Caco-2 (cell line): ENCODE data around the gene RAB3IL1. TPM values are rescaled to one million over a fixed set of nuclear protein-coding genes. Genes with fewer than 3 reads are reported as not detected.

Experiments used
- BruUV-seq: library from RNA; stranded (reverse); fragments of 400-500 nt; replicated peaks from 2 replicates; lab custom pipeline; 2021; lab: Mats Ljungman, UMichigan
- CTCF ChIA-PET: fragments of 300-600 bp; sonication (Branson Sonifier 250); formaldehyde crosslinking; loops from one replicate; lab custom pipeline; 2022; ENCODE audit warnings: antibody characterized with exemption; lab: Charles Lee
- POLR2A ChIA-PET: fragments of 300-600 bp; sonication (Branson Sonifier 250); formaldehyde crosslinking; loops from one replicate; lab custom pipeline; 2022; ENCODE audit warnings: antibody characterized with exemption; lab: Charles Lee
- DNase-seq, 2 experiments: peaks; one replicate each; pipeline versions ENCODE4 v3.0.0 to v3.0.0-alpha.2; 2020 to 2022
- H3K27me3 ChIP-seq: replicated peaks from 2 replicates; pipeline ENCODE4 v1.6.0; 2011; ENCODE audit warnings: low read length; ENCODE audit not compliant: control insufficient read depth, insufficient read depth
- H3K36me3 ChIP-seq: 2 replicates; pipeline ENCODE4 v1.5.1; 2011; ENCODE audit warnings: low read length; ENCODE audit not compliant: control insufficient read depth, insufficient read depth
- H3K4me1 ChIP-seq: fragments of 250-450 bp; sonication (Bioruptor Pico); 2 replicates; pipeline ENCODE4 v1.5.1; 2020; ENCODE audit warnings: mild to moderate bottlenecking
- H3K4me3 ChIP-seq: 2 replicates; pipeline ENCODE4 v1.5.1; 2011; ENCODE audit warnings: low read depth, mild to moderate bottlenecking, control low read depth, low read length
- H3K9me3 ChIP-seq: fragments of 250-450 bp; sonication (Bioruptor Pico); 2 replicates; pipeline ENCODE4 v1.5.1; 2020; ENCODE audit warnings: mild to moderate bottlenecking, moderate library complexity
- H3K27ac Mint-ChIP-seq: one replicate; pipeline ENCODE4 v1.8.0; 2022; ENCODE audit warnings: mixed read lengths; ENCODE audit not compliant: unreplicated experiment
- H3K27me3 Mint-ChIP-seq: one replicate; pipeline ENCODE4 v1.8.0; 2022; ENCODE audit warnings: mixed read lengths; ENCODE audit not compliant: insufficient read depth, unreplicated experiment
- H3K36me3 Mint-ChIP-seq: one replicate; pipeline ENCODE4 v1.8.0; 2022; ENCODE audit warnings: mild to moderate bottlenecking, mixed read lengths; ENCODE audit not compliant: insufficient read depth, unreplicated experiment
- H3K4me1 Mint-ChIP-seq: one replicate; pipeline ENCODE4 v1.8.0; 2022; ENCODE audit warnings: low read depth, mixed read lengths; ENCODE audit not compliant: unreplicated experiment
- H3K4me3 Mint-ChIP-seq: one replicate; pipeline ENCODE4 v1.8.0; 2022; ENCODE audit warnings: mild to moderate bottlenecking, moderate library complexity, mixed read lengths; ENCODE audit not compliant: unreplicated experiment
- H3K9me3 Mint-ChIP-seq: one replicate; pipeline ENCODE4 v1.8.0; 2022; ENCODE audit warnings: mixed read lengths; ENCODE audit not compliant: unreplicated experiment
- CTCF ChIP-seq, 2 experiments: fragments of 200-600 bp in 1 of 2; IDR thresholded peaks; 1 replicate in 1 of 2; 2 replicates in 1 of 2; pipeline versions ENCODE4 v1.5.1 to v1.8.0; 2011 to 2022; ENCODE audit warnings: antibody characterized with exemption in 1 of 2, control low read depth in 1 of 2, inconsistent platforms in 1 of 2, low read depth in 1 of 2, low read length in 1 of 2, mild to moderate bottlenecking in 1 of 2, moderate library complexity in 1 of 2; ENCODE audit not compliant: insufficient read depth in 1 of 2, severe bottlenecking in 1 of 2, unreplicated experiment in 1 of 2
- intact Hi-C: fragments of 100-400 bp; cut with micrococcal nuclease; formaldehyde crosslinking; loops from one replicate; pipeline ENCODE4 v1.10.0; 2022; ENCODE audit not compliant: unreplicated experiment
- total RNA-seq: library from RNA; stranded (reverse); gene quantifications from 2 replicates; pipeline ENCODE4 v1.2.3, GENCODE V29; 2022

Gene RAB3IL1
- total RNA-seq, 1 experiment from 2014 or later = 10.6 TPM

DNA sequence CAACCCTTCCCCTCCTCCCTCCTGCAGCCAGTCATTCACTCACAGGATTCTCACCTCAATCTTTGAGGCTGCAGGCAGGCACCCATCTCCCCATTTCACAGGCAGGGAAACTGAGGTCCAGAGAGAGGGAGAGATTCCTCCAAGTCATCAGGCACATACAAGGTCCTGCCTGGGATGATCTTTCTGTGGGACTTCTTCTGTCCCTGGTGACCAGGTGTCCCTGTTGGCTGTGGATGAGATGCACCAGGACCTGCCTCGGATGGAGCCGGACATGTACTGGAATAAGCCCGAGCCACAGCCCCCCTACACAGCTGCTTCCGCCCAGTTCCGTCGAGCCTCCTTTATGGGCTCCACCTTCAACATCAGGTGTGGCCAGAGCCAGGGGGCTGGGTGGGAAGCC, 42.3 kb upstream of the RAB3IL1 start:
- H3K27me3 ChIP-seq = no peaks in the 10 kb centered on the region
- Mint-ChIP-seq H3K36me3 (peaks cover 47% of the 10 kb centered on the region), H3K27ac (peak overlapping the region; percentile 73), H3K27me3 (no peaks in the 10 kb centered on the region), H3K4me1 (peaks cover under 1% of the 10 kb centered on the region), H3K9me3 (no peaks in the 10 kb centered on the region), H3K4me3 (no peak overlapping the region)
- H3K36me3 ChIP-seq = peaks cover 4% of the 10 kb centered on the region; the same call in 1 of the 2 replicates
- no peak for TF ChIP-seq CTCF (IDR thresholded peaks at IDR 0.05; ENCODE audit: insufficient read depth in 1 of 2, low read depth in 1 of 2, low read length in 1 of 2, severe bottlenecking in 1 of 2, unreplicated experiment in 1 of 2)
- POLR2A ChIA-PET = interaction anchor here (0.5 kb wide), 1 partner anchor 10 kb away, joined by 3 read pairs; no protein-coding TSS in a partner anchor
- CTCF ChIA-PET = interaction anchor here (0.6 to 1.2 kb wide), 3 partner anchors 10 to 70 kb away, joined by 3 to 8 read pairs (median 5); no protein-coding TSS in a partner anchor
- no peak overlapping the region for H3K4me3 ChIP-seq
- peak in 1 of 2 experiments; percentile 32 for DNase-seq
- intact Hi-C loops = no loop called here
- BruUV-seq = no TSS peak
- peaks cover 13% of the 10 kb centered on the region; the same call in 1 of the 2 replicates for H3K4me1 ChIP-seq
- H3K9me3 ChIP-seq = no peaks in the 10 kb centered on the region

GRCh38 chr11:61959114-61959513, 41.7 kb upstream of the RAB3IL1 start:
- H3K27ac Mint-ChIP-seq = peak overlapping the region; percentile 73
- CTCF ChIA-PET = interaction anchor here (0.6 to 1.2 kb wide), 4 partner anchors 10 to 149 kb away, joined by 3 to 8 read pairs (median 5); no protein-coding TSS in a partner anchor

GRCh38 chr11:61958590-61958989, 41.2 kb upstream of the RAB3IL1 start:
- peaks cover 13% of the 10 kb centered on the region; the same call in 1 of the 2 replicates for H3K4me1 ChIP-seq
- H3K27me3 Mint-ChIP-seq = no peaks in the 10 kb centered on the region
- no peaks in the 10 kb centered on the region for H3K9me3 Mint-ChIP-seq
- no peak overlapping the region for H3K4me3 Mint-ChIP-seq
- DNase-seq = peak in 1 of 2 experiments; percentile 15
- no peaks in the 10 kb centered on the region for H3K4me1 Mint-ChIP-seq
- no peak for TF ChIP-seq CTCF (IDR thresholded peaks at IDR 0.05; ENCODE audit: insufficient read depth in 1 of 2, low read depth in 1 of 2, low read length in 1 of 2, severe bottlenecking in 1 of 2, unreplicated experiment in 1 of 2)
- POLR2A ChIA-PET = interaction anchor here (0.6 to 0.8 kb wide), 2 partner anchors 9 to 22 kb away, joined by 3 to 5 read pairs; partner anchors contain the start of gene FTH1
- intact Hi-C loops = no loop called here
- H3K27ac Mint-ChIP-seq = peak overlapping the region; percentile 73
- H3K36me3 ChIP-seq = no peaks in the 10 kb centered on the region
- H3K36me3 Mint-ChIP-seq = peaks cover 42% of the 10 kb centered on the region
- CTCF ChIA-PET = interaction anchor here (0.7 to 1.1 kb wide), 2 partner anchors 9 to 150 kb away, joined by 5 to 8 read pairs; no protein-coding TSS in a partner anchor
- no TSS peak for BruUV-seq
- no peaks in the 10 kb centered on the region for H3K9me3 ChIP-seq
- no peak overlapping the region for H3K4me3 ChIP-seq
- H3K27me3 ChIP-seq = no peaks in the 10 kb centered on the region

More at GRCh38 chr11:61959114-61959513, 41.7 kb upstream of the RAB3IL1 start:
- DNase-seq = peak in 1 of 2 experiments; percentile 29
- no peaks in the 10 kb centered on the region for H3K9me3 Mint-ChIP-seq
- H3K4me1 ChIP-seq = peaks cover 13% of the 10 kb centered on the region; the same call in 1 of the 2 replicates
- no peaks in the 10 kb centered on the region for H3K27me3 Mint-ChIP-seq
- peaks cover 4% of the 10 kb centered on the region; the same call in 1 of the 2 replicates for H3K36me3 ChIP-seq
- peaks cover 47% of the 10 kb centered on the region for H3K36me3 Mint-ChIP-seq
- H3K9me3 ChIP-seq = no peaks in the 10 kb centered on the region
- BruUV-seq = no TSS peak
- no peak for TF ChIP-seq CTCF (IDR thresholded peaks at IDR 0.05; ENCODE audit: insufficient read depth in 1 of 2, low read depth in 1 of 2, low read length in 1 of 2, severe bottlenecking in 1 of 2, unreplicated experiment in 1 of 2)
- POLR2A ChIA-PET = interaction anchor here (0.5 to 0.8 kb wide), 3 partner anchors 9 to 522 kb away, joined by 3 to 8 read pairs (median 5); partner anchors contain the start of gene FTH1
- H3K4me3 ChIP-seq = no peak overlapping the region
- no peaks in the 10 kb centered on the region for H3K4me1 Mint-ChIP-seq
- H3K27me3 ChIP-seq = no peaks in the 10 kb centered on the region
- intact Hi-C loops = no loop called here
- H3K4me3 Mint-ChIP-seq = no peak overlapping the region
